ENCODE measurements around the gene DNAH12.
"Not testable (repeated sequence)": the region's sequence is repeated elsewhere in the genome, so short reads cannot be mapped to it uniquely, and the experiment has no call there.

Gene DNAH12

GRCh38 chr3:57402675-57403074 is 141.5 kb downstream of the DNAH12 start:
- no peak for DNase-seq (ENCODE audit: low read depth)

- DNase-seq (ENCODE audit: low read depth) = peak; percentile 19
Measured at GRCh38 chr3:57397175-57398026, 146.7 kb downstream of the DNAH12 start.

GRCh38 chr3:57393977-57394376 is 150.2 kb downstream of the DNAH12 start:
- DNase-seq (ENCODE audit: low read depth) = no peak

GRCh38 chr3:57391767-57392166 is 152.4 kb downstream of the DNAH12 start:
- DNase-seq (ENCODE audit: low read depth) = no peak

GRCh38 chr3:57389271-57389670 is 154.9 kb downstream of the DNAH12 start:
- DNase-seq (ENCODE audit: low read depth) = no peak

- no peak for DNase-seq (ENCODE audit: low read depth)
Measured at GRCh38 chr3:57386307-57386706, 157.8 kb downstream of the DNAH12 start.

- DNase-seq (ENCODE audit: low read depth) = no peak
Measured at GRCh38 chr3:57385498-57385897, 158.6 kb downstream of the DNAH12 start.

- DNase-seq (ENCODE audit: low read depth) = no peak
Measured at GRCh38 chr3:57383838-57384237, 160.3 kb downstream of the DNAH12 start.

- DNase-seq (ENCODE audit: low read depth) = no peak
Measured at GRCh38 chr3:57383406-57383805, 160.7 kb downstream of the DNAH12 start.

GRCh38 chr3:57382933-57383332 is 161.2 kb downstream of the DNAH12 start:
- DNase-seq (ENCODE audit: low read depth) = no peak

- no peak for DNase-seq (ENCODE audit: low read depth)
Measured at GRCh38 chr3:57370341-57370740, 173.8 kb downstream of the DNAH12 start.

- DNase-seq (ENCODE audit: low read depth) = not testable (repeated sequence)
Measured at GRCh38 chr3:57365089-57365488, 179.1 kb downstream of the DNAH12 start.

- DNase-seq (ENCODE audit: low read depth) = not testable (repeated sequence)
Measured at GRCh38 chr3:57356275-57356674, 187.9 kb downstream of the DNAH12 start.

- DNase-seq (ENCODE audit: low read depth) = no peak
Measured at GRCh38 chr3:57354768-57355167, 189.4 kb downstream of the DNAH12 start.

- DNase-seq (ENCODE audit: low read depth) = no peak
Measured at GRCh38 chr3:57350271-57350670, 193.9 kb downstream of the DNAH12 start.

GRCh38 chr3:57339071-57339642 is 205.0 kb downstream of the DNAH12 start:
- not testable (repeated sequence) for DNase-seq (ENCODE audit: low read depth)

- DNase-seq (ENCODE audit: low read depth) = not testable (repeated sequence)
Measured at GRCh38 chr3:57338272-57339070, 205.7 kb downstream of the DNAH12 start.

GRCh38 chr3:57335283-57335938 is 208.7 kb downstream of the DNAH12 start:
- DNase-seq (ENCODE audit: low read depth) = no peak

GRCh38 chr3:57331078-57331610 is 213.0 kb downstream of the DNAH12 start:
- DNase-seq (ENCODE audit: low read depth) = no peak

GRCh38 chr3:57326498-57326897 is 217.6 kb downstream of the DNAH12 start:
- not testable (repeated sequence) for DNase-seq (ENCODE audit: low read depth)

GRCh38 chr3:57314204-57314603 is 229.9 kb downstream of the DNAH12 start:
- no peak for DNase-seq (ENCODE audit: low read depth)
